ENCODE data around the gene PCIF1.
A peak's percentile ranks its signal among the peaks of the same experiment; 100 is the strongest.
"Not testable (repeated sequence)": the region's sequence is repeated elsewhere in the genome, so short reads cannot be mapped to it uniquely, and the experiment has no call there.

The PCIF1 gene

DNA sequence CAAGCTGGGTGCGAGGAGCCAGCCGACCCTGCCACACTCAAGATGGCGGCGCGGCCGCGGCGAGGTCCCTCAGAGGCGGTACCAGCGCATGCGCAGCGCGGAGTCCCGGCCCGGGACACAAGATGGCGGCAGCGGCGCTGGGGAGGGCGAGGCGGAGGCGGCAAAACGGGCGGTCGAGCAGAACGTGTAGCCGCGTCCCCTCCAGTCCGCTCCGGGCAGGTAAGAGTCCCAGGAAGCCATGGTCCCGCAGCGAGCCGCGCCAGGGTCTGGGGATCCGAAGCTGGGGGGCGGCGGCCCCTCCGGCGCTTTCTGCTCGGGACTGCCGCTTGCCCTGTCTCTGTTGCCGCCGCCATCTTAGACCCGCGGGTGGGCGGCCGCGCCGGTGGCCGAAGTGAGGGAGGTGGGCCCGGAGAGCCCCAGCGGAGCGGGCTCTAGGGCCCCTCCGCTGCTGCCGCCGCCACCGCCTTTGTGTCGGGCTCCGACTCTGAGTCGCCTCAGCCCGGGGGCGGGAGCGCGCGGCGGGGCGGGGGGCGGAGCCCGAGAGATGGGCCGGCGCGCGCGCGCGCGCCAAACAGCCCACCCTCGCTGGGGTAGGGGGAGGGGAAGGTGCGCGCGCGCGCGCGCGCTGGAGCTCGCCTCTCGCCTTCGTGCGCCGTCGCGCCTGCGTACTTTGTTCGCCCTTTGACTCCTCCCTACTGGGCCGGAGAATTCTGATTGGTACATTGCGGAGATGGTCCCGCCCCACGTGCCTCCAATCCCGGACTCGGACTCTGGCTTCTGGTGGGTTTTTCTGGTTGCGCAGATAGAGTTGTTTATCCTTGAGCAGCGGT is at the start of gene PCIF1:
Gene PCIF1, plus strand, starts transcription at position 98 of the 830 bp plus-strand sequence. CDS start 4,317 bp downstream, outside the sequence.
- DNase-seq (ENCODE audit: low read depth in 2 of 2, low spot score in 1 of 2): peak; percentile 96 to 98

DNA sequence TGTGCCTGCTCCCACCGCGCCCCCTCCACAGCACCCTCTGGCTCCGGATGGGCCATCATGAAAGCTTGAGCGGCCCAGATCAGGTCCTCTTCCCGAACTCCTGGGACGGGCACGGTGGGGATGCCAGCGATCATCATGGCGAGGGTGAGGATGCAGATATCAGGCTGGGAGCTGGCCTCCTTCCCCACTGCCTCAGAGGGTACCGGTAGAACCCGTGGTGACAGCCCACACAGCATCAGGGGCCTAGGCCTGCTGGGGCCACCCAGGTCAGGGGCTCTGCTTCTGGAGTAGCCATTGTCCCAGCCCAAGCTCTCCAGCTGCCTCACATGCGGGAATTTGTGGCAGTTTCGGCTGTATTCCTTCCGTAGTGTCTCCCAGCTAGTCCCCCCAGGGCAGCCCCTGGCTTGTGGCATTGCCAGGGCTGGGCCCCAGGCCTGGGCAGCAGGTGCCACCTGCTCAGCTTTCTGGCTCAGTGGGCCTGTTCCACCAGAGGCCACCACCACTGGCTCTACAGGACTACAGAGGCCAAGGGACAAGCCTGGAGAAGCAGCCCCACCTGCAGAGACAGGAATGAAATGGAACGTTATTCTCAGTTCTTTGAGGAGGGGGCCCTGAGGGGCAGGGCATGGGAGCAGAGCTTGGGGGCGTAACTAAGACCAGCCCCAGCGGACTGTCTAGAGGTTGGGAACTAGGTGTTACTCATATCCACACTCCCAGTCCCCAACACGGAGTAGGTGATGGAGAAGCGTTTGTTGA is 47.7 kb upstream of the PCIF1 start:
- no peak for DNase-seq (ENCODE audit: low read depth in 2 of 2, low spot score in 1 of 2)

DNA sequence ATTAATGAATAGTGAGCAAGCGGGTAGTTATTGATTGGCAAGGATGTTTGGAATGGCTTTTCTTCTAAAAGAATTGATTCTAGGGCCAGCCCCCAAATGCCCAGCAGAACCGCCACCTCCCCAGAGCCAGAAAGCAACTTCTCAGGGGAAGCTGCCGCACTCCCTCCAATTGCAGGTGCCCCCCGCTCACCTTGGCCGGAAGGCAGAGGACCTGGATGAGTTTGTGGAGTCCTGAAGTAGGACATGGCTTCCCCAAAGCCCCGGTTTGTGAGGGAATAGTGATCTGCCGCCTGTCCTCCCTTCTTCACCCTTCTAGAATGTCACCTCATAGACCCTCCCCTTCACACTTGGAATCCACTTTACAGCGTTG is 47.2 kb upstream of the PCIF1 start, which contains the start of gene SPATA25:
Gene SPATA25, minus strand, starts transcription at position 277 of the 370 bp plus-strand sequence. Its CDS starts 32 bp downstream, at position 245.
- no peak for DNase-seq (ENCODE audit: low read depth in 2 of 2, low spot score in 1 of 2)

DNA sequence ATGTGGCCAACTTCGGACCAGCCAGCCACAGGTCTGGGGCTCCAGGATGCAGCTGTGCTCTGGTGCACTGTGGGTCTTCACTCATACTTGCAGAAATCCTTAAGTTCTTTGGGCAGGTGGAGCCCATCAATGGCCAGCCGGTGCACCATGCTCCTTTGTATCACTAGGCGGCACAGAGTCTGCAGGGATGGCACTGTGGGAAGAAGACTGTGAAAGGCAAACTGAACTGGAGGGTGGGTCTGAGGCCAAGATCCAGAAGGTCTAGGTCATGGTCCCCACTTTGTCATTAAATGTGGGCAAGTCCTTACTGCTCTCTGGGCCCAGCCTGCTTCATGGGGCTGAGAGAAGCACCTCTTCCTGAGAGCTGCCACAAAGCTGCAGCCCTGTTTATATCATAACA is 45.8 kb upstream of the PCIF1 start:
- no peak for DNase-seq (ENCODE audit: low read depth in 2 of 2, low spot score in 1 of 2)

DNA sequence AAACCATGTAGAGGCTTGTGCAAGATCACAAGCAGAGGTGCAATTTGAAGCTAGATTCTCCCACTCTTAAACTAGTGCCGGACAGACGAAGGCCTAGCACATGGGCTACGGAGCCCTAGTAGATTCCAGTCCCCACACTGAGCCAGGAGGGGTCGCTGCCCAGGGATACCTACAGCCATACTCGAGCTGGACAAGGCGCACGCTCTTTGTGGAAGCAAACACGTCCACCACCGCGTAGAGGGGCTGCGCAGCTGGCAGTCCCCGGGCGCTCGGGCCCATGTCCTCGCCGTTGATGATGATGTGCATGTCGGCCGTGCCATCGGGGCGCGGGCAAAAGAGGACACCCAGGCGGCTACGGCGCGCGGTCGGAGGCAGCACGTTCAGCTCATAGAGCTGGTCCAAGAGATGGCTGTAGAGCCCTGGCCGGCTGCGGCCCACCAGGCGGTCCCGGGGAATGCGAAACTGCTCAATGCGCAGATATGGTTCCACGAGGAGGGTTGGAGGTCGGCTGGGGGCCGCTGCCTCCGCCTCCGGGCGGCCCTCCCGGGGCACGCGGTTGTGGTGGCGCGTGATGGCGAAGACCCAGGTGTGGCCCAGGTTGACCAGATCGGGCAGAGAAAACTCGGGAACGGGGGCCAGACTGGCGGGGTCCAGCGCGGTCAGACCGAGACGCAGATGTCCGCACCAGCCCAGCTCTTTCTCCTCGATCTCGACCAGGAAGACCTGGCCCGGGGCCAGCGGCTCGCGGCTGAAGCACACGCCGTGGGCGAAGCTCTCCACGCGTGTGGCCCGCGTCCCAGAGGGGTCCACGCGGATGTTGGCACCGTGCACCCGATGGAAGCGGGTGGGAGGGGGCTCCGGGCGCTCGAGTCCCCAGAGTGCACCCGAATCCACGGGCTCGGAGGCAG is 44.2 kb upstream of the PCIF1 start:
- DNase-seq (ENCODE audit: low read depth in 2 of 2, low spot score in 1 of 2): no peak

DNA sequence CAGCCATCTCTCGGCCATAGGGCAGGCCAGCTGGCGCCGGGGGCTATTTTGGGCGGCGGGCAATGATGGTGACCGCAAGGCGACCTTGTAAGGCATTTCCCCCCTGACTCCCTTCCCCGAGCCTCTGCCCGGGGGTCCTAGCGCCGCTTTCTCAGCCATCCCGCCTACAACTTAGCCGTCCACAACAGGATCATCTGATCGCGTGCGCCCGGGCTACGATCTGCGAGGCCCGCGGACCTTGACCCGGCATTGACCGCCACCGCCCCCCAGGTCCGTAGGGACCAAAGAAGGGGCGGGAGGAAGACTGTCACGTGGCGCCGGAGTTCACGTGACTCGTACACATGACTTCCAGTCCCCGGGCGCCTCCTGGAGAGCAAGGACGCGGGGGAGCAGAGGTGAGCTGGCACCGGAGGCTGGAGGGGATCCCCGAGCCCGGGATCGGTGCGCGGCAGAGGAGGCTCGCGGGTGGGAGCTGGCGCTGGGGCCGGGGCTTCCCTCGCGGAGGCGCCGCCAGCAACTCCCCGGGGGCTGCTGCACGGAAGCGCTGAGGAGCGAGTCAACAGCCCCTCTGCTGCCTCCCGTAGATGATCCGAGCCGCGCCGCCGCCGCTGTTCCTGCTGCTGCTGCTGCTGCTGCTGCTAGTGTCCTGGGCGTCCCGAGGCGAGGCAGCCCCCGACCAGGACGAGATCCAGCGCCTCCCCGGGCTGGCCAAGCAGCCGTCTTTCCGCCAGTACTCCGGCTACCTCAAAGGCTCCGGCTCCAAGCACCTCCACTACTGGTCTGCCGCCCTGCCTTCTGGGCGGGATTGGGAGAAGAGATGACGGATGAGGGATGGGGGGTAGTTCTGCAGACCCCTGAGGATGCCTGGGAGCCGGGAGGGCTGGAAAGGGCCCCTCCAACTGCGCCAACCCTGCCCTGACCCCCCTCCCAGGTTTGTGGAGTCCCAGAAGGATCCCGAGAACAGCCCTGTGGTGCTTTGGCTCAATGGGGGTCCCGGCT is 43.2 kb upstream of the PCIF1 start, which contains the start of the genes CTSA and NEURL2:
Gene CTSA, plus strand, starts transcription at position 351 of the 999 bp plus-strand sequence. Its CDS starts 234 bp downstream, at position 585.
Gene NEURL2, minus strand, starts transcription at position 224 of the 999 bp plus-strand sequence. Its CDS starts 217 bp downstream, at position 7.
- peak; percentile 69 to 70 for DNase-seq (ENCODE audit: low read depth in 2 of 2, low spot score in 1 of 2)

DNA sequence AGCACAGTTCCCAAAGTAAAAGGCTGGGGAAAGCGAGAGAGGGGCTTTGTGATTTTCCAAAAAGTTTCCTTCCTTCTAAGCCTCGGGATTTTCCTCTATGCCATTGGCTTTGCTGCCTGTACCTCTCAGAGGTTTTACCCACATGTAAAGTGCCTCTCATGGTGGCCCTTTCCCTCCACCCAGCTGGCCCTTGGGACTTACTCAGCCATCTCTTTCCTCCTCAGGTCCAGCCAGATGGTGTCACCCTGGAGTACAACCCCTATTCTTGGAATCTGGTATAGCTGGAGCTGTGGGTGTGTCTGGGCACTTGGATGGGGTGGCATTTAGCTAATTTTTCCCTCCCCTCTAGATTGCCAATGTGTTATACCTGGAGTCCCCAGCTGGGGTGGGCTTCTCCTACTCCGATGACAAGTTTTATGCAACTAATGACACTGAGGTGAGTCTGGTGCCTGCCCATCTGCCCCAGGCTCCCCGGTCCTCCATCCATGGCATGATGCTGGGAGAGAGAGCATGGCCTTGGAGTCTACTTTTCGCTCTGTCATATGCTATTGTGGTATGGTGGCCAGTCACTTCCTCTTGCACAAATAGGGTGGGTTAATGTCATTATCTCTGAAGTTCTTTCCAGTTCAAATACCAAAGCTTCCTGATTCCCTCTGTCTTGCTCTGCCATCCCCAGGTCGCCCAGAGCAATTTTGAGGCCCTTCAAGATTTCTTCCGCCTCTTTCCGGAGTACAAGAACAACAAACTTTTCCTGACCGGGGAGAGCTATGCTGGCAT is 42.2 kb upstream of the PCIF1 start:
- DNase-seq (ENCODE audit: low read depth in 2 of 2, low spot score in 1 of 2): no peak

DNA sequence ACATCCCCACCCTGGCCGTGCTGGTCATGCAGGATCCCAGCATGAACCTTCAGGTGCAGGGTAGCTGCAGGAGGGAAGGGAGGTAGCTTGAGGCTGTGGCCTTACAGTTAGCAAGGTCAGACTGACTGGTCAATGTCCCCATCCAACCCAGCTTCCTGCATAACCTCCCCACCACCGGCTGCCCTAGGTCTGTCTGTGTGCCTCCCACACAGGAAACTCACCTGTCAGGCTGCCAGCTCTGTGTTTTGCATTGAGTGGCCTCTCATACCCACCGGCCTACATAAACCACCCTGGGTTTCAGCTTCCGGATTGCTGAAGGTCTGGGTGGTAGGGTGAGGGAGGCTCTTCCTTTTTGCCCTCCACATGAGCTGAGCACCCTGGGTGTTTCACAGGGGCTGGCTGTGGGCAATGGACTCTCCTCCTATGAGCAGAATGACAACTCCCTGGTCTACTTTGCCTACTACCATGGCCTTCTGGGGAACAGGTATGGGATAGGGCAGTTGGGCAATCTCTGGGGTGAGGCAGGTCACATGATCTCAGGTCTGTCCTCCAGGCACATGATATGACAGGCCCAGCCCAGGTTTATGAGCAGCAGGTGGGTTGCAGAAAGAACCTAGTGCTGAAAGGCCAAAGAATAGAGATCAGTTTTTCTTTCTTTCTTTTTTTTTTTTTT is 41.5 kb upstream of the PCIF1 start:
- no peak for DNase-seq (ENCODE audit: low read depth in 2 of 2, low spot score in 1 of 2)

DNA sequence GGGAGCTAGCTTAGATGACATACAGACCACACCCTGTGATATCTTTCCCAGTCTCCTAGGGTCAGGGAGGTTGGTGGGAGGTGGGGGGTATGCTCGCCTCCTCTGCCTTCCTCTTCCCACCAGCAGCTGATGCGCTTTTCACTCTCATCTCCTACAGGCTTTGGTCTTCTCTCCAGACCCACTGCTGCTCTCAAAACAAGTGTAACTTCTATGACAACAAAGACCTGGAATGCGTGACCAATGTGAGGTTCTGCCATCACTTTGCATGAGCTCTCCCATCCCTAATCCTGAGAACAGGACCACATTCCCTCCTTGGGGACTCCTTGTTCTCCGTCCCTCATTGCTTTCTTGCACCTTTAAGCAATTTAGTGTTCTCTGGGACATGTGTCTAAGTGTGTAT is 40.7 kb upstream of the PCIF1 start:
- no peak for DNase-seq (ENCODE audit: low read depth in 2 of 2, low spot score in 1 of 2)

DNA sequence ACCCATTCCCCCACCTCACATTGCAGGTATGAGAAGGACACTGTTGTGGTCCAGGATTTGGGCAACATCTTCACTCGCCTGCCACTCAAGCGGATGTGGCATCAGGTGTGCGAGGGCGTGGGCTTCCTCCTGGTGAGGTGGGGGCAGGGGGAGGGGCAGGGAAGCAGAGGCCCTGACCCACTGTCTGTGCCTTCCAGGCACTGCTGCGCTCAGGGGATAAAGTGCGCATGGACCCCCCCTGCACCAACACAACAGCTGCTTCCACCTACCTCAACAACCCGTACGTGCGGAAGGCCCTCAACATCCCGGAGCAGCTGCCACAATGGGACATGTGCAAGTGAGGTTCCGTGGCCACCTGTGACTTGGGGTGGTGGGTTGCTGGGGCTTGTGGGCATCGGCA is 39.7 kb upstream of the PCIF1 start:
- no peak for DNase-seq (ENCODE audit: low read depth in 2 of 2, low spot score in 1 of 2)

DNA sequence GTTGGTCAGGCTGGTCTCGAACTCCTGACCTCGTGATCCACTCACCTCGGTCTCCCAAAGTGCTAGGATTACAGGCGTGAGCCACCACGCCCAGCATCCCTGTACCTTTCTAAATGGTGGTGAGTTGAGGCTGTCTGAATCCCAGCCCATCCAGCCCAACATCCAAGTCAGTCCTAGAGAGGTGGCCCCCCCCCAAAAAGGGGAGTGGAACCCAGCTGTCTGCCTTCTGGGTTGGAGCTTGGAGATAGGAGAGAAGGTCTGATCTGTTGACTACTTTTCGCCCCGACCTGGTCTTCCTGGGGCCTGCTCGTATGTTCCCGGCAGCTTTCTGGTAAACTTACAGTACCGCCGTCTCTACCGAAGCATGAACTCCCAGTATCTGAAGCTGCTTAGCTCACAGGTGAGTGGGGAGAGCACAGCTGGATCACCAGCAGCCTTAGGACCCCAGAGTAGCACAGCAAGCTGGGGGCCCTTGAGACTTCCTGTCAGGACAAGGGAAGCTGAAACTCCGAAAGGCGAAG is 37.8 kb upstream of the PCIF1 start:
- no peak for DNase-seq (ENCODE audit: low read depth in 2 of 2, low spot score in 1 of 2)

DNA sequence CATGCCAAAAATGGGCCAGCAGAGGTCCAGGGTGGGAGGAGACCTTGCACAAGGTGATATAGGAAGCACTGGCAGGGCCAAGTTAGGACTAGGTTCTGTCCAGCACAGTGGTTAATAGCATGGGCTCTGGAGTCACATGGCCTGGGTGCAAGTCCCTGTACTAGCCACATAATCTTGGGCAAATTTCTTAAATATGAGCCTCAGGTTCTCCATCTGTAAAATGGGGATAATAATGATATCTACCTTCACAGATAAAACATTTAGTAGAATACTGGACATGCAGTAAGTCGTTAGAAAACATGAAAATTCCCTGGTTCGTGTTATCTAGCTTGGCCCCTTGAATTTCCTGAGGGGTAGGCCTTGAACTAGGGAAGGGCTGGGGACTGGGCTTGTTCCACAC is 37.2 kb upstream of the PCIF1 start:
- no peak for DNase-seq (ENCODE audit: low read depth in 2 of 2, low spot score in 1 of 2)

DNA sequence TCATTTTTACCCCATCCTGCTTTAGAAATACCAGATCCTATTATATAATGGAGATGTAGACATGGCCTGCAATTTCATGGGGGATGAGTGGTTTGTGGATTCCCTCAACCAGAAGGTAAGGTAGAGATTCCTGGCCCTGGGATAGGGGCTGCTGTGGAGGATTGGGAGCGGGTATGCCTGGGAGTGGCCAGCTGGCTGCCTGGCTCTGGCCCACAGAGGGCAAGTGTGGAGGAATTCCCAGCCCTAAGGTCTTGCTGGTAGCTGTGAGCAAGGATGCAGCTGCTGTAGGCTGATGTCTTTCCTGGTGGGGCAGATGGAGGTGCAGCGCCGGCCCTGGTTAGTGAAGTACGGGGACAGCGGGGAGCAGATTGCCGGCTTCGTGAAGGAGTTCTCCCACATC is 36.8 kb upstream of the PCIF1 start:
- DNase-seq (ENCODE audit: low read depth in 2 of 2, low spot score in 1 of 2): no peak

DNA sequence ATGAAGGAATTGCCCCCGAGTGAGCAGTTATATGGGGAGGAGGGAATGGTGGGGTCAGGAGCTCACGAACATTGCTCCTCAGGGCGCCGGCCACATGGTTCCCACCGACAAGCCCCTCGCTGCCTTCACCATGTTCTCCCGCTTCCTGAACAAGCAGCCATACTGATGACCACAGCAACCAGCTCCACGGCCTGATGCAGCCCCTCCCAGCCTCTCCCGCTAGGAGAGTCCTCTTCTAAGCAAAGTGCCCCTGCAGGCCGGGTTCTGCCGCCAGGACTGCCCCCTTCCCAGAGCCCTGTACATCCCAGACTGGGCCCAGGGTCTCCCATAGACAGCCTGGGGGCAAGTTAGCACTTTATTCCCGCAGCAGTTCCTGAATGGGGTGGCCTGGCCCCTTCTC is 36.2 kb upstream of the PCIF1 start:
- DNase-seq (ENCODE audit: low read depth in 2 of 2, low spot score in 1 of 2): no peak

DNA sequence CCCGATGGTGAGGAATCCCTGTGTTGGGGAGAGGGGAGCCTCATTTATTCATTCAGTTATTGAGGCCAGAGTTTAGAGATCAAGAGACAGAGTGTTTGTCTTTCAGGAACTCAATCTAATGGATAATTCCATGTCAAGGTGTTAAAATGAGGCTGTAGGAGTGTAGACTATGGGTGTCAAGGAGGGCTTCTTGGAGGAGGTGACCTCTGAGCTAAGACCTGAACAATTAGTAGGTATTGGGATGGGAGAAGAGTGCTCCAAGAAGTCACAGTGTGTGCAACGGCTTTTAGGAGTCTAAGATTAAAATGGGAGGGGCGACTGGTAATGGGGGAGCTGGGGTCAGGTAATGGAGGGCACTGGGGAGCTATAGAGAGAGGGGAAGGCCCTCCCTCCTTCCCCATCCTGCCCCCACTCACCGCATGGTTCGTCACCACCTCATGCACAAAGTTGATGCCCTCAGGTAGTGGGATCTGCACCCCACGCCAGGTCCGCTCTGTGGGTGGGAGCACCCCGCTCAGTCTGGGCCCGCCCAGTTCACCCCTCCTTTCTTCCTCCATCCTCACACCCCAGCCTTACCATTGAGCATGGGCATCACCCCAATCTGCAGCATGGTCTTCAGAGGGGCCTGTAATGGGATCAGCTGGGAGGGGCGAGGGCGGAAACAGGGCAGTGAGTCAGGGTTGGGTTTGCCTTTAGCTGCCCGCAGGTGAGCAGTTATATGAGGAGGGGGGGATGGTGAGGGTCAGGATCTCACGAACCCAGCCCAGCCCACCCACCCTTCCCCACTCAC is 35.2 kb upstream of the PCIF1 start:
- DNase-seq (ENCODE audit: low read depth in 2 of 2, low spot score in 1 of 2): no peak

DNA sequence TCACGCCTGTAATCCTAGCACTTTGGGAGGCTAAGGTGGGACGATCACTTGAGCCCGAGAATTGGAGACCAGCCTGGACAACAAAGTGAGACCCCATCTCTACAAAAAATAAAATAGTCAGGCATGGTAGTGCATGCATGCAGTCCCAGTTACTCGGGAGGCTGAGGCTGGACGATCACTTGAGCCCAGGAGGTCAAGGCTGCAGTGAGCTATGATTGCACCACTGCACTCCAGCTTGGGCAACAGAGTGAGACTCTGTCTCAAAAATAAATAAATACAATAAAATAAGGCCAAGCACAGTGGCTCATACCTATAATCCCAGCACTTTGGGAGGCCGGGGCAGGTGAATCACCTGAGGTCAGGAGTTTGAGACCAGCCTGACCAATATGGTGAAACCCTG is 33.2 kb upstream of the PCIF1 start:
- not testable (repeated sequence) for DNase-seq (ENCODE audit: low read depth in 2 of 2, low spot score in 1 of 2)

DNA sequence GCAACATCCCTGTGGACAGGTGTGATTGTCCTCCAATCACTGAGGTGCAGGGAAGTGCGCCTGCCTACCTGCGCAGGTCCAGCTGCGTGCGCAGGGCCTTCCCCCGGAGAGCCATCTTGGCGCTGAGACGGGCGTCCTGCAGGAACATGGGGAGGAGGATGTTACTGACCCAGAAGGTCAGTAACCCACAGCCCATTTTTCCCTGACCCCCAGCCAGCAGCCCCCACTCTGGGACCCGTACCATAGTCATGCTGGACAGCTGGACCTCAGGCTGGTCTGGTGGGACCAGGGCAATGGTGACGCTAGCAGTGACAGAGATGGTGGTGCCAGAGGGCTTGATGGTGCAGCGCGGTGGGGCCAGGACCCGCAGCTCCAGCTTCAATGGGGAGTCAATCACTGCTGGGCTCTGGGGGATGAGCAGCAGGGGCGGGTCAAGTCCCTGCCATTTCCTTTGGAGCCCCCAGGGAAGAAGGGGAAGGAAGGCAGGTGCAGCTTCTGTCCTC is 32.2 kb upstream of the PCIF1 start:
- DNase-seq (ENCODE audit: low read depth in 2 of 2, low spot score in 1 of 2): no peak

Measured in stimulated activated CD8-positive, alpha-beta memory T cell treated with anti-CD3 and anti-CD28 coated beads, Interleukin-4, amount 100 ng/mL, for 1 hour (primary cell).